ENCODE data around the gene LRP1B. TPM values are rescaled to one million over a fixed set of nuclear protein-coding genes. Genes with fewer than 3 reads are reported as not detected.

The LRP1B gene
- total RNA-seq, 4 donors from 2014 or later = 1.2 to 3.3 (median 2.6) TPM

- 79 to 82% methylated on average over 2 of the region's 2 CpGs for WGBS, 2 donors
- TF ChIP-seq EP300 (IDR thresholded peaks at IDR 0.05) (no peak), CTCF (IDR thresholded peaks at IDR 0.05) (no peak), POLR2A (IDR thresholded peaks at IDR 0.05) (no peak)
- Histone ChIP-seq H3K4me1 (no peaks in the 10 kb centered on the region), H3K9me3 (no peaks in the 10 kb centered on the region), H3K27ac (no peak overlapping the region), H3K36me3 (no peaks in the 10 kb centered on the region), H3K4me3 (no peak overlapping the region), H3K27me3 (no peaks in the 10 kb centered on the region)
- DNase-seq (ENCODE audit: low spot score in 2 of 2) = no peak
Measured at GRCh38 chr2:141791521-141791920, 339.3 kb downstream of the LRP1B start.

GRCh38 chr2:141782574-141782973, 348.2 kb downstream of the LRP1B start:
- DNase-seq (ENCODE audit: low spot score in 2 of 2) = no peak
- Histone ChIP-seq H3K4me3 (no peak overlapping the region), H3K4me1 (no peaks in the 10 kb centered on the region), H3K27me3 (no peaks in the 10 kb centered on the region), H3K36me3 (no peaks in the 10 kb centered on the region), H3K9me3 (no peaks in the 10 kb centered on the region), H3K27ac (no peak overlapping the region)
- 75 to 76% methylated on average over 1 of the region's 1 CpG for WGBS, 2 donors
- no peak for TF ChIP-seq EP300 (IDR thresholded peaks at IDR 0.05)
- no peak for TF ChIP-seq CTCF (IDR thresholded peaks at IDR 0.05)
- no peak for TF ChIP-seq POLR2A (IDR thresholded peaks at IDR 0.05)

GRCh38 chr2:141778315-141778835, 352.4 kb downstream of the LRP1B start:
- Histone ChIP-seq H3K4me1 (no peaks in the 10 kb centered on the region), H3K27ac (no peak overlapping the region), H3K4me3 (no peak overlapping the region), H3K36me3 (no peaks in the 10 kb centered on the region), H3K9me3 (no peaks in the 10 kb centered on the region), H3K27me3 (no peaks in the 10 kb centered on the region)
- TF ChIP-seq CTCF (IDR thresholded peaks at IDR 0.05) (no peak), POLR2A (IDR thresholded peaks at IDR 0.05) (no peak), EP300 (IDR thresholded peaks at IDR 0.05) (no peak)
- no peak for DNase-seq (ENCODE audit: low spot score in 2 of 2)
- 50 to 53% methylated on average over 2 of the region's 2 CpGs for WGBS, 2 donors

- TF ChIP-seq CTCF (IDR thresholded peaks at IDR 0.05) = no peak
- TF ChIP-seq POLR2A (IDR thresholded peaks at IDR 0.05) = no peak
- no peak for TF ChIP-seq EP300 (IDR thresholded peaks at IDR 0.05)
- H3K27me3 ChIP-seq = no peaks in the 10 kb centered on the region
- no peak for DNase-seq (ENCODE audit: low spot score in 2 of 2)
- H3K4me1 ChIP-seq = no peaks in the 10 kb centered on the region
- no peaks in the 10 kb centered on the region for H3K9me3 ChIP-seq
- H3K36me3 ChIP-seq = no peaks in the 10 kb centered on the region
- WGBS, 2 donors = 81 to 83% methylated on average over 6 of the region's 6 CpGs
- no peak overlapping the region for H3K27ac ChIP-seq
- H3K4me3 ChIP-seq = no peak overlapping the region
Measured at GRCh38 chr2:141770530-141770929, 360.3 kb downstream of the LRP1B start.

GRCh38 chr2:141767691-141768090, 363.1 kb downstream of the LRP1B start:
- Histone ChIP-seq H3K4me3 (no peak overlapping the region), H3K27me3 (no peaks in the 10 kb centered on the region), H3K4me1 (no peaks in the 10 kb centered on the region), H3K9me3 (peaks cover 0 to 2% (median 0%) of the 10 kb centered on the region in 4 donors), H3K27ac (no peak overlapping the region), H3K36me3 (no peaks in the 10 kb centered on the region)
- WGBS, 2 donors = 65 to 83% methylated on average over 1 of the region's 1 CpG
- DNase-seq (ENCODE audit: low spot score in 2 of 2) = no peak
- TF ChIP-seq POLR2A (IDR thresholded peaks at IDR 0.05) = no peak
- TF ChIP-seq EP300 (IDR thresholded peaks at IDR 0.05) = no peak
- TF ChIP-seq CTCF (IDR thresholded peaks at IDR 0.05) = no peak

All from tibial nerve (tissue), 4 donors.